HEK293T (cell line): ENCODE results near the gene SELP.
"Not testable (repeated sequence)": the region's sequence is repeated elsewhere in the genome, so short reads cannot be mapped to it uniquely, and the experiment has no call there.

Experiments used
- FOXM1 ChIP-seq: fragments of 450-650 bp; IDR thresholded peaks from 2 replicates; pipeline ENCODE4 v1.6.1; 2017; ENCODE audit warnings: mild to moderate bottlenecking, borderline replicate concordance
- HDGF ChIP-seq: fragments of 450-650 bp; IDR thresholded peaks from 2 replicates; pipeline ENCODE4 v1.6.1; 2017; ENCODE audit warnings: antibody characterized with exemption, borderline replicate concordance
- SP1 ChIP-seq: fragments of 450-650 bp; IDR thresholded peaks from 2 replicates; pipeline ENCODE4 v1.6.1; 2017
- SUZ12 ChIP-seq: fragments of 450-650 bp; IDR thresholded peaks from 2 replicates; pipeline ENCODE4 v1.6.1; 2016; ENCODE audit warnings: mild to moderate bottlenecking

DNA sequence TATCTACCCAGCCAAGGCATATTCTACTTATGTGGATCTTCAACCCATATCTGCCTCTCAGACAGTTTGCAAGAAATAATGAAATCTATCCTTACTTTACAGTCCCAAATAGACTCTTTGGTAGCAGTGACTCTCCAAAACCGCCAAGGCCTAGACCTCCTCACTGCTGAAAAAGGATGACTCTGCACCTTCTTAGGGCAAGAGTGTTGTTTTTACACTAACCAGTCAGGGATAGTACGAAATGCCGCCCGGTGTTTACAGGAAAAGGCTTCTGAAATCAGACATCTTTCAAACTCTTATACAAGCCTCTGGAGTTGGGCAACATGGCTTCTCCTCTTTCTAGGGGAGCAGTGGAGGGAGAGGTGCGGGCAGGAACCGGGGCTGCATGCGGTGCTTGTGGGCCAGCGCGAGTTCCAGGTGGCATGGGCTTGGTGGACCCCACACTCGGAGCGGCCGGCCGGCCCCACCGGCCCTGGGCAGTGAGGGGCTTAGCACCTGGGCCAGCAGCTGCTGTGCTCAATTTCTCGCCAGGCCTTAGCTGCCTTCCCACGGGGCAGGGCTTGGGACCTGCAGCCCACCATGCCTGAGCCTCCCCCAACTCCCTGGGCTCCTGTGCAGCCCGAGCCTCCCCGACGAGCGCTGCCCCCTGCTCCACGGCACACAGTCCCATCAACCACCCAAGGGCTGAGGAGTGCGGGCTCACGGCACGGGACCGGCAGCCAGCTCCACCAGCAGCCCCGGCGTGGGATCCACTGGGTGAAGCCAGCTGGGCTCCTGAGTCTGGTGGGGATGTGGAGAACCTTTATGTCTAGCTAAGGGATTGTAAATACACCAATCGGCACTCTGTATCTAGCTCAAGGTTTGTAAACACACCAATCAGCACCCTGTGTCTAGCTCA, 38.0 kb upstream of the SELP start:
- not testable (repeated sequence) for TF ChIP-seq FOXM1, SUZ12, HDGF, SP1
